SK-N-SH (cell line): ENCODE measurements around the gene ST8SIA6. TPM values are rescaled to one million over a fixed set of nuclear protein-coding genes. Genes with fewer than 3 reads are reported as not detected.

Experiments used
- CTCF ChIA-PET: fragments of 300-600, 350-600 bp; formaldehyde crosslinking; extraction: SDS; loops from one replicate; lab custom pipeline; 2021; lab: Yijun Ruan, JAX
- POLR2A ChIA-PET: fragments of 350-600 bp; sonication (Branson Sonifier 250); formaldehyde crosslinking; extraction: SDS; loops from one replicate; lab custom pipeline; 2020; ENCODE audit warnings: antibody characterized with exemption, inconsistent platforms; lab: Yijun Ruan, JAX
- DNase-seq: peaks from one replicate; pipeline ENCODE4 v3.0.0; 2012
- H2AFZ ChIP-seq: fragments of 200-600 bp; sonication (generic); 2 replicates; pipeline ENCODE4 v1.8.1; 2016; ENCODE audit warnings: antibody characterized with exemption, mild to moderate bottlenecking, low read depth
- H3F3A ChIP-seq: fragments of 200-600 bp; sonication (generic); replicated peaks from 2 replicates; pipeline ENCODE3; 2016; ENCODE audit warnings: antibody characterized with exemption, mild to moderate bottlenecking; ENCODE audit not compliant: insufficient read depth
- H3K27ac ChIP-seq, 2 experiments: fragments of 200-500 bp in 1 of 2; fragments of 200-600 bp in 1 of 2; sonication (Bioruptor generic) in 1 of 2; sonication (generic), shearing (Covaris generic) in 1 of 2; 2 replicates each; pipeline versions ENCODE4 v1.5.1 to v1.6.1; 2014 to 2016; ENCODE audit warnings: low read depth in 2 of 2, inconsistent platforms in 1 of 2, low read length in 1 of 2, mild to moderate bottlenecking in 1 of 2, mixed read lengths in 1 of 2
- H3K27me3 ChIP-seq: fragments of 200-600 bp; sonication (generic), shearing (Covaris generic); 2 replicates; pipeline ENCODE4 v1.6.1; 2016; ENCODE audit warnings: mixed run types; ENCODE audit not compliant: insufficient read depth
- H3K36me3 ChIP-seq, 2 experiments: fragments of 200-500 bp in 1 of 2; fragments of 200-600 bp in 1 of 2; sonication (Bioruptor generic) in 1 of 2; sonication (generic) in 1 of 2; replicated peaks in 1 of 2; 2 replicates each; pipeline versions ENCODE3 to v1.5.1; 2014 to 2016; ENCODE audit warnings: low read length in 1 of 2, mild to moderate bottlenecking in 1 of 2; ENCODE audit not compliant: insufficient read depth in 2 of 2, control insufficient read depth in 1 of 2
- H3K4me1 ChIP-seq, 2 experiments: fragments of 200-500 bp in 1 of 2; fragments of 200-600 bp in 1 of 2; sonication (Bioruptor generic) in 1 of 2; sonication (generic), shearing (Covaris generic) in 1 of 2; 2 replicates each; pipeline versions ENCODE4 v1.5.1 to v1.6.1; 2014 to 2016; ENCODE audit warnings: low read depth in 1 of 2, low read length in 1 of 2, mixed run types in 1 of 2; ENCODE audit not compliant: insufficient read depth in 2 of 2, control insufficient read depth in 1 of 2
- H3K4me2 ChIP-seq: fragments of 200-600 bp; sonication (generic), shearing (Covaris generic); 2 replicates; pipeline ENCODE4 v1.6.1; 2017; ENCODE audit warnings: mixed run types
- H3K4me3 ChIP-seq, 2 experiments: fragments of 200-500 bp in 1 of 2; fragments of 200-600 bp in 1 of 2; sonication (Bioruptor generic) in 1 of 2; sonication (generic), shearing (Covaris generic) in 1 of 2; 2 replicates each; pipeline versions ENCODE4 v1.5.1 to v1.8.1; 2014 to 2016; ENCODE audit warnings: low read depth in 2 of 2, inconsistent platforms in 1 of 2, low read length in 1 of 2, mild to moderate bottlenecking in 1 of 2, mixed read lengths in 1 of 2, moderate library complexity in 1 of 2
- H3K79me2 ChIP-seq: fragments of 200-600 bp; sonication (generic); 2 replicates; pipeline ENCODE4 v1.8.1; 2017; ENCODE audit warnings: mild to moderate bottlenecking; ENCODE audit not compliant: insufficient read depth
- H3K9ac ChIP-seq: fragments of 200-600 bp; sonication (generic); 2 replicates; pipeline ENCODE4 v1.6.1; 2017; ENCODE audit warnings: mixed run types
- H3K9me2 ChIP-seq: fragments of 200-600 bp; sonication (generic); 2 replicates; pipeline ENCODE4 v1.6.1; 2017; ENCODE audit warnings: mixed run types
- H3K9me3 ChIP-seq: fragments of 200-600 bp; sonication (generic); 2 replicates; pipeline ENCODE4 v1.6.1; 2017; ENCODE audit warnings: mixed run types, mild to moderate bottlenecking, moderate library complexity
- H4K20me1 ChIP-seq: fragments of 200-600 bp; sonication (generic); 2 replicates; pipeline ENCODE4 v1.6.1; 2017; ENCODE audit warnings: mild to moderate bottlenecking, mixed run types; ENCODE audit not compliant: insufficient read depth
- CHD2 ChIP-seq: fragments of 150-350 bp; IDR thresholded peaks from 2 replicates; pipeline ENCODE4 v1.6.1; 2018; ENCODE audit warnings: low read length; ENCODE audit not compliant: partially characterized antibody
- EZH2phosphoT487 ChIP-seq: fragments of 200-600 bp; sonication (generic); IDR thresholded peaks from 2 replicates; pipeline ENCODE4 v1.6.1; 2017; ENCODE audit warnings: low read depth, mixed run types, mild to moderate bottlenecking, antibody characterized with exemption, moderate library complexity, borderline replicate concordance
- FOSL2 ChIP-seq: IDR thresholded peaks from 2 replicates; pipeline ENCODE4 v1.4.0; 2012; ENCODE audit warnings: low read depth, mild to moderate bottlenecking, moderate library complexity, borderline replicate concordance
- FOXJ3 ChIP-seq: sonication (generic); formaldehyde crosslinking; IDR thresholded peaks from 2 replicates; pipeline ENCODE4 v1.5.1; 2020; ENCODE audit warnings: mild to moderate bottlenecking, missing genetic modification reagents
- GATA2 ChIP-seq: sonication (generic); formaldehyde crosslinking; IDR thresholded peaks from 2 replicates; pipeline ENCODE4 v1.5.0; 2020; ENCODE audit warnings: mild to moderate bottlenecking, missing genetic modification reagents
- IRF3 ChIP-seq: fragments of 150-350 bp; IDR thresholded peaks from 2 replicates; pipeline ENCODE4 v1.6.1; 2016; ENCODE audit warnings: mild to moderate bottlenecking, low read depth, low read length
- JUND ChIP-seq: IDR thresholded peaks from 2 replicates; pipeline ENCODE4 v1.4.0; 2012
- MEF2A ChIP-seq: IDR thresholded peaks from 2 replicates; pipeline ENCODE4 v1.4.0; 2012; ENCODE audit warnings: low read depth, borderline replicate concordance
- NFIC ChIP-seq: IDR thresholded peaks from 2 replicates; pipeline ENCODE4 v1.4.0; 2012; ENCODE audit warnings: borderline replicate concordance
- PBX3 ChIP-seq: IDR thresholded peaks from 2 replicates; pipeline ENCODE4; 2012
- RFX5 ChIP-seq: IDR thresholded peaks from 2 replicates; pipeline ENCODE4 v1.6.1; 2012; ENCODE audit warnings: mild to moderate bottlenecking, improper control_type of control experiment, low read length
- SIN3A ChIP-seq: IDR thresholded peaks from 2 replicates; pipeline ENCODE4 v1.6.1; 2012; ENCODE audit warnings: low read depth, mild to moderate bottlenecking, low read length, moderate library complexity, borderline replicate concordance
- SMC3 ChIP-seq: IDR thresholded peaks from 2 replicates; pipeline ENCODE4 v1.6.1; 2012; ENCODE audit warnings: low read depth, low read length, improper control_type of control experiment
- TAF1 ChIP-seq: IDR thresholded peaks from 2 replicates; pipeline ENCODE4 v1.6.1; 2012; ENCODE audit warnings: low read depth, mild to moderate bottlenecking, low read length, moderate library complexity, borderline replicate concordance
- TCF12 ChIP-seq: IDR thresholded peaks from 2 replicates; pipeline ENCODE4 v1.4.0; 2012
- TEAD4 ChIP-seq: IDR thresholded peaks from 2 replicates; pipeline ENCODE4 v1.4.0; 2012; ENCODE audit warnings: mild to moderate bottlenecking, borderline replicate concordance; ENCODE audit not compliant: insufficient read depth
- USF1 ChIP-seq: IDR thresholded peaks from 2 replicates; pipeline ENCODE4 v1.4.0; 2012; ENCODE audit warnings: low read depth, borderline replicate concordance
- YY1 ChIP-seq: IDR thresholded peaks from 2 replicates; pipeline ENCODE4 v1.4.0; 2012; ENCODE audit warnings: low read depth, mild to moderate bottlenecking
- WGBS: methylation state at CpG from one replicate; pipeline ENCODE4 v1.1.6; 2017; ENCODE audit warnings: low lambda C conversion rate; 5-methylcytosine and 5-hydroxymethylcytosine counted together
- polyA plus RNA-seq, 3 experiments: library from polyadenylated mRNA; depleted of rRNA; stranded (reverse); fragments of >200 nt; gene quantifications; 2 replicates each; pipeline ENCODE4 v1.2.3, GENCODE V29; 2012

ST8SIA6 gene
- polyA plus RNA-seq, 1 of the 3 experiments (the other 2 are of a cell fraction): 0.03 TPM

- H4K20me1 ChIP-seq: no peaks in the 10 kb centered on the region
- no peaks in the 10 kb centered on the region for H3K36me3 ChIP-seq
- no peaks in the 10 kb centered on the region for H3K9me2 ChIP-seq
- no peak for TF ChIP-seq MEF2A
- TF ChIP-seq FOXJ3 (CRISPR knock-in tag): no peak
- TF ChIP-seq USF1: no peak
- no peak for TF ChIP-seq JUND
- TF ChIP-seq TAF1: no peak
- TF ChIP-seq SIN3A: no peak
- TF ChIP-seq TCF12: no peak
- TF ChIP-seq FOSL2: no peak
- no peak for TF ChIP-seq SMC3
- TF ChIP-seq CHD2: no peak
- TF ChIP-seq GATA2 (CRISPR knock-in tag): no peak
- TF ChIP-seq RFX5: no peak
- no peak for TF ChIP-seq IRF3
- TF ChIP-seq NFIC: no peak
- TF ChIP-seq EZH2phosphoT487: no peak
- no peak for TF ChIP-seq YY1
- TF ChIP-seq TEAD4: no peak
- TF ChIP-seq PBX3: no peak
- no peaks in the 10 kb centered on the region for H3K27me3 ChIP-seq
- no peak overlapping the region for H3K4me2 ChIP-seq
- H3K9ac ChIP-seq: no peak overlapping the region
- H3K4me3 ChIP-seq: no peak overlapping the region
- no peaks in the 10 kb centered on the region for H3F3A ChIP-seq
- 59% methylated on average over 5 of the region's 5 CpGs for WGBS
- H3K9me3 ChIP-seq: no peaks in the 10 kb centered on the region
- no peak overlapping the region for H3K27ac ChIP-seq
- POLR2A ChIA-PET: no interaction called here
- no peaks in the 10 kb centered on the region for H3K79me2 ChIP-seq
- DNase-seq: no peak
- no peak overlapping the region for H2AFZ ChIP-seq
- no peaks in the 10 kb centered on the region for H3K4me1 ChIP-seq
- CTCF ChIA-PET: no interaction called here
Observed at GRCh38 chr10:17380888-17381287, 73.5 kb downstream of the ST8SIA6 start.
